IMR-90 (cell line): ENCODE results near the gene GPR75. TPM values are rescaled to one million over a fixed set of nuclear protein-coding genes. Genes with fewer than 3 reads are reported as not detected.
A peak's percentile ranks its signal among the peaks of the same experiment; 100 is the strongest.

Source experiments
- ATAC-seq: fragments of 200-7000 bp; cut with Tn5 transposase; 2 replicates; pipeline ENCODE4 v1.9.1; 2020; ENCODE audit warnings: low read depth, mild to moderate bottlenecking, moderate library complexity
- BruUV-seq: library from RNA; stranded (reverse); fragments of 400-500 nt; replicated peaks from 2 replicates; lab custom pipeline; 2021; lab: Mats Ljungman, UMichigan
- CTCF ChIA-PET: fragments of 300-600 bp; formaldehyde crosslinking; extraction: SDS; loops from one replicate; lab custom pipeline; 2021; ENCODE audit warnings: antibody characterized with exemption; lab: Yijun Ruan, JAX
- POLR2A ChIA-PET: fragments of 300-600 bp; sonication (Branson Sonifier 250); formaldehyde crosslinking; loops from one replicate; lab custom pipeline; 2022; ENCODE audit warnings: antibody characterized with exemption; ENCODE audit not compliant: unreplicated experiment; lab: Charles Lee
- DNase-seq: peaks from one replicate; pipeline ENCODE4 v3.0.0; 2013
- H2AFZ ChIP-seq: replicated peaks from 2 replicates; pipeline ENCODE3; 2013; ENCODE audit warnings: low read length, mild to moderate bottlenecking; ENCODE audit not compliant: poor library complexity
- H2AK5ac ChIP-seq: 2 replicates; pipeline ENCODE4 v1.6.1; 2013; ENCODE audit warnings: low read depth, low read length, inconsistent platforms
- H2AK9ac ChIP-seq: replicated peaks from 2 replicates; pipeline ENCODE3; 2013; ENCODE audit warnings: mild to moderate bottlenecking, low read depth, low read length, moderate library complexity; ENCODE audit not compliant: poor library complexity
- H2BK120ac ChIP-seq: 2 replicates; pipeline ENCODE4 v1.6.1; 2013; ENCODE audit warnings: low read depth, low read length, inconsistent platforms
- H2BK15ac ChIP-seq: 3 replicates; pipeline ENCODE4 v1.6.1; 2013; ENCODE audit warnings: low read depth, low read length, inconsistent platforms
- H2BK20ac ChIP-seq: 2 replicates; pipeline ENCODE4 v1.6.1; 2013; ENCODE audit warnings: low read depth, mild to moderate bottlenecking, inconsistent platforms, low read length, moderate library complexity
- H2BK5ac ChIP-seq: 2 replicates; pipeline ENCODE4 v1.6.1; 2013; ENCODE audit warnings: mild to moderate bottlenecking, low read depth, low read length, inconsistent platforms; ENCODE audit not compliant: poor library complexity, severe bottlenecking
- H3K14ac ChIP-seq: replicated peaks from 2 replicates; pipeline ENCODE4 v1.6.1; 2013; ENCODE audit warnings: low read depth, low read length, inconsistent platforms
- H3K18ac ChIP-seq: 2 replicates; pipeline ENCODE4 v1.6.1; 2013; ENCODE audit warnings: low read depth, low read length, control low read depth
- H3K23ac ChIP-seq: 2 replicates; pipeline ENCODE4 v1.6.1; 2013; ENCODE audit warnings: low read depth, low read length, inconsistent platforms
- H3K27ac ChIP-seq: 2 replicates; pipeline ENCODE4 v1.5.1; 2013; ENCODE audit warnings: mild to moderate bottlenecking, control low read depth, low read length; ENCODE audit not compliant: insufficient read depth
- H3K27me3 ChIP-seq: 2 replicates; pipeline ENCODE4 v1.6.1; 2013; ENCODE audit warnings: low read length; ENCODE audit not compliant: control insufficient read depth, insufficient read depth
- H3K36me3 ChIP-seq: 2 replicates; pipeline ENCODE4 v1.6.1; 2013; ENCODE audit warnings: low read length, mixed read lengths; ENCODE audit not compliant: control insufficient read depth, insufficient read depth
- H3K4ac ChIP-seq: 2 replicates; pipeline ENCODE4 v1.6.1; 2013; ENCODE audit warnings: low read depth, low read length, inconsistent platforms
- H3K4me1 ChIP-seq: 2 replicates; pipeline ENCODE4 v1.6.1; 2013; ENCODE audit warnings: low read length, mixed read lengths; ENCODE audit not compliant: control insufficient read depth, insufficient read depth
- H3K4me2 ChIP-seq: 2 replicates; pipeline ENCODE4 v1.6.1; 2013; ENCODE audit warnings: low read depth, mild to moderate bottlenecking, control low read depth, low read length, moderate library complexity
- H3K4me3 ChIP-seq: 2 replicates; pipeline ENCODE4 v1.5.1; 2013; ENCODE audit warnings: low read depth, mild to moderate bottlenecking, control low read depth, low read length, moderate library complexity; ENCODE audit not compliant: insufficient read depth
- H3K56ac ChIP-seq: 2 replicates; pipeline ENCODE4 v1.6.1; 2013; ENCODE audit warnings: low read length, inconsistent platforms; ENCODE audit not compliant: insufficient read depth; ENCODE audit errors: extremely low read depth
- H3K79me1 ChIP-seq, 2 experiments: 2 replicates each; pipeline ENCODE4 v1.6.1; 2013; ENCODE audit warnings: low read length in 2 of 2, inconsistent platforms in 1 of 2, low read depth in 1 of 2
- H3K9ac ChIP-seq: 2 replicates; pipeline ENCODE4 v1.6.1; 2013; ENCODE audit warnings: low read depth, low read length, control low read depth
- H3K9me1 ChIP-seq: 2 replicates; pipeline ENCODE4 v1.6.1; 2013; ENCODE audit warnings: low read length, inconsistent platforms; ENCODE audit not compliant: insufficient read depth
- H3K9me3 ChIP-seq: 2 replicates; pipeline ENCODE4 v1.6.1; 2013; ENCODE audit warnings: low read length; ENCODE audit not compliant: control insufficient read depth, insufficient read depth
- H4K20me1 ChIP-seq: 2 replicates; pipeline ENCODE4 v1.6.1; 2013; ENCODE audit warnings: low read length, inconsistent platforms; ENCODE audit not compliant: insufficient read depth
- H4K5ac ChIP-seq: 2 replicates; pipeline ENCODE4 v1.6.1; 2013; ENCODE audit warnings: mild to moderate bottlenecking, low read depth, low read length, control low read depth
- H4K8ac ChIP-seq, 2 experiments: 2 replicates each; pipeline ENCODE4 v1.6.1; 2013; ENCODE audit warnings: low read depth in 2 of 2, low read length in 2 of 2, control low read depth in 1 of 2, inconsistent platforms in 1 of 2
- H4K91ac ChIP-seq: 2 replicates; pipeline ENCODE4 v1.6.1; 2013; ENCODE audit warnings: low read depth, low read length, inconsistent platforms; ENCODE audit not compliant: insufficient read depth
- BHLHE40 ChIP-seq: fragments of 150-350 bp; IDR thresholded peaks from 2 replicates; pipeline ENCODE4 v1.6.1; 2016; ENCODE audit warnings: mild to moderate bottlenecking, low read depth, low read length
- WGBS, 2 experiments: methylation state at CpG; one replicate each; pipeline versions ENCODE4 v1.1.5 to v1.1.7; 2013; ENCODE audit warnings: missing lambda C conversion rate in 2 of 2; ENCODE audit not compliant: insufficient read length in 1 of 2; ENCODE audit errors: extremely low coverage in 2 of 2; 5-methylcytosine and 5-hydroxymethylcytosine counted together
- dilution Hi-C: fragments of 300-500 bp; cut with HindIII; formaldehyde crosslinking; loops from one replicate; pipeline ENCODE4 v1.14.3; 2018; ENCODE audit warnings: low sequenced_read_pairs; ENCODE audit not compliant: unreplicated experiment
- in situ Hi-C: fragments of 300-500 bp; cut with MboI; formaldehyde crosslinking; loops from 3 replicates; pipeline ENCODE4 v1.14.3; 2019; ENCODE audit warnings: low sequenced_read_pairs, inconsistent platforms, mixed read lengths
- intact Hi-C: fragments of 100-400 bp; cut with micrococcal nuclease; formaldehyde crosslinking; loops from 2 replicates; pipeline ENCODE4 v1.10.0; 2022
- polyA plus RNA-seq, 3 experiments: library from polyadenylated mRNA; depleted of rRNA; stranded (reverse); fragments of >200 nt; gene quantifications; 2 replicates each; pipeline ENCODE4 v1.2.3, GENCODE V29; 2012; ENCODE audit warnings: low replicate concordance in 1 of 3
- total RNA-seq: library from RNA; depleted of rRNA; stranded (reverse); fragments of >200 nt; gene quantifications from 2 replicates; pipeline ENCODE4 v1.2.3, GENCODE V29; 2012

Gene GPR75
- total and polyA plus RNA-seq, 2 of the 4 experiments (the other 2 are of a cell fraction): 1.4 to 2.1 TPM

DNA sequence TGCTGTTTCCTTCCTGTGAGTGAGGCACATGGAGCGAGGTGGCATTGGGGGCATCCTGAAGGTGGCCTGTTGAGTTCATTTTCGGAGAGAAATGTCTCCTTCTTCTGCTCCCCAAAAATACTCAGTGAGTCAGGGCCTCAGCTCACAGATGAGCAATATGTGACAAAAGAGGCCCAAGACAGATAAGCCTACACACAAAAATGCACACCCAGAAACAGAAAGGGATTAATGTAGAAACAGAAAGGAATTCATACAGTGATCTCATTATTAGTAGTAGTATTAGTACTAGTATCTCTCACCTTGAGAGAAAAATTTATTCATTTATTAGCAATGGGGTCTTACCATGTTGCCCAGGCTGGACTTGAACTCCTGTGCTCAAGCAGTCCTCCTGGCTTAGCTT is 5.1 kb downstream of the GPR75 start:
- Histone ChIP-seq H3K4me2 (no peak overlapping the region), H3K9ac (no peak overlapping the region), H2BK15ac (no peak overlapping the region), H3K27me3 (no peaks in the 10 kb centered on the region), H3K4me3 (no peak overlapping the region), H3K9me3 (no peaks in the 10 kb centered on the region), H2AK9ac (peak overlapping the region; percentile 38), H2AFZ (no peak overlapping the region), H3K27ac (no peak overlapping the region), H3K79me1 (peaks cover 10 to 11% of the 10 kb centered on the region in 2 experiments), H4K20me1 (no peaks in the 10 kb centered on the region), H3K56ac (no peak overlapping the region), H4K91ac (no peak overlapping the region), H4K8ac (no peak overlapping the region), H3K23ac (no peak overlapping the region), H3K14ac (no peak overlapping the region), H3K4me1 (0 out of 2 replicates have a peak, but pooled peaks cover 2% of the 10 kb centered on the region), H3K36me3 (peaks cover 9% of the 10 kb centered on the region), H2BK120ac (no peak overlapping the region), H3K4ac (no peak overlapping the region), H3K9me1 (peaks cover 13% of the 10 kb centered on the region; the same call in 1 of the 2 replicates), H4K5ac (no peak overlapping the region), H2AK5ac (no peak overlapping the region), H3K18ac (no peak overlapping the region), H2BK20ac (no peak overlapping the region), H2BK5ac (no peak overlapping the region)
- intact Hi-C loops: no loop called here
- ATAC-seq (peak; percentile 31; the same call in 1 of the 2 replicates), DNase-seq (peak; percentile 10)
- ChIA-PET POLR2A (no interaction called here), CTCF (no interaction called here)
- dilution Hi-C loops: no loop called here
- in situ Hi-C loops: no loop called here
- WGBS, 2 experiments: no CpG with 5 or more reads among the region's 2 CpGs
- TF ChIP-seq BHLHE40: no peak
- BruUV-seq: no TSS peak
